ENCODE data around the gene ARL3. TPM values are rescaled to one million over a fixed set of nuclear protein-coding genes. Genes with fewer than 3 reads are reported as not detected.
A peak's percentile ranks its signal among the peaks of the same experiment; 100 is the strongest.
"Not testable (repeated sequence)": the region's sequence is repeated elsewhere in the genome, so short reads cannot be mapped to it uniquely, and the experiment has no call there.

Gene ARL3
- 17.9 TPM for polyA plus RNA-seq (2012; ENCODE audit: insufficient read depth, insufficient read length, low read depth)

- no peaks in the 10 kb centered on the region for H3K36me3 ChIP-seq
- TF ChIP-seq CTCF (IDR thresholded peaks at IDR 0.05; ENCODE audit: low read depth, low read length), result peak; percentile 44
- H3K4me1 ChIP-seq, result peaks cover 12% of the 10 kb centered on the region
- no peaks in the 10 kb centered on the region for H3K9me3 ChIP-seq
- H3K4me3 ChIP-seq (ENCODE audit: low read depth, low read length), result peak within 1 kb of the TSS; percentile 91
- no peaks in the 10 kb centered on the region for H3K27me3 ChIP-seq
- DNase-seq, result peak; percentile 98
Observed at GRCh38 chr10:102713814-102714620, at the start of gene ARL3. ARL3 (minus strand) TSS chr10:102714397; CDS start chr10:102714275, 122 bp downstream.

- TF ChIP-seq CTCF (IDR thresholded peaks at IDR 0.05; ENCODE audit: low read depth, low read length), result no peak
- Histone ChIP-seq H3K4me3 (ENCODE audit: low read depth, low read length) (no peak overlapping the region), H3K36me3 (no peaks in the 10 kb centered on the region), H3K9me3 (no peaks in the 10 kb centered on the region), H3K27me3 (no peaks in the 10 kb centered on the region), H3K4me1 (peaks cover 3% of the 10 kb centered on the region; the same call in 1 of the 2 replicates)
- no peak for DNase-seq
Observed at GRCh38 chr10:102763037-102763607, 48.9 kb upstream of the ARL3 start.

DNA sequence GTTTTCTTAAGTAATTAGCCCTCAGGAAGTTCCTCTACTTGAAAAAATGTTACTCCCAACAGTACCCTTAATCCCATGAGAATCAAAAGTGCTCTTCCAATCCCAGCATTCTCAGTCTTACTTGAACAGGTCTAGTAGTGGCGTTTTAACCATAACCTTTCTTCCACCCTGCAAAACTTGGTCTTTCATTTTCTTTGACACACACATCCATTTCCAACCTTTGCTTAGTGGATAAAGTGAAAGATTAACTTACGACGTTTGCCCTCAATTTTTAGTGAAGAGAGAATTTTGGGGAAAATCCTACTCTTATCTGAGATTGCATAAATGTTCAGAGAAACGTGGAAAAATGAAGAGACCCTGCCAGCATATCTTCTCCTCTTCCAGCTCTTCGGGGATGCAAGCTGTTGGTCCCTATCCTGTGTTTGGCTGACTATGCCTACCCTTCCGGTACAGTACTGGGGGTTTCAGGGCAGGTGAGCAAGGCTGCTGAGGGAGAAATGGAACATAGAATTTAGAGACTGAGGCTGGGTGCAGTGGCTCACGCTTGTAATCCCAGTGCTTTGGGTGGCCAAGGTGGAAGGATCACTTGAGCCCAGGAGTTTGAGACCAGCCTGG is 48.3 kb upstream of the ARL3 start:
- H3K36me3 ChIP-seq, result no peaks in the 10 kb centered on the region
- H3K4me3 ChIP-seq (ENCODE audit: low read depth, low read length), result no peak overlapping the region
- H3K9me3 ChIP-seq, result no peaks in the 10 kb centered on the region
- DNase-seq, result no peak
- H3K4me1 ChIP-seq, result peaks cover 3% of the 10 kb centered on the region; the same call in 1 of the 2 replicates
- H3K27me3 ChIP-seq, result no peaks in the 10 kb centered on the region
- no peak for TF ChIP-seq CTCF (IDR thresholded peaks at IDR 0.05; ENCODE audit: low read depth, low read length)

- Histone ChIP-seq H3K27me3 (no peaks in the 10 kb centered on the region), H3K4me1 (peaks cover 3% of the 10 kb centered on the region; the same call in 1 of the 2 replicates), H3K9me3 (no peaks in the 10 kb centered on the region), H3K36me3 (no peaks in the 10 kb centered on the region), H3K4me3 (ENCODE audit: low read depth, low read length) (no peak overlapping the region)
- no peak for DNase-seq
- no peak for TF ChIP-seq CTCF (IDR thresholded peaks at IDR 0.05; ENCODE audit: low read depth, low read length)
Observed at GRCh38 chr10:102761981-102762380, 47.8 kb upstream of the ARL3 start.

GRCh38 chr10:102759497-102760210 is 45.5 kb upstream of the ARL3 start:
- Histone ChIP-seq H3K36me3 (no peaks in the 10 kb centered on the region), H3K27me3 (no peaks in the 10 kb centered on the region), H3K9me3 (no peaks in the 10 kb centered on the region), H3K4me3 (ENCODE audit: low read depth, low read length) (no peak overlapping the region), H3K4me1 (peaks cover 3% of the 10 kb centered on the region; the same call in 1 of the 2 replicates)
- no peak for TF ChIP-seq CTCF (IDR thresholded peaks at IDR 0.05; ENCODE audit: low read depth, low read length)
- no peak for DNase-seq

DNA sequence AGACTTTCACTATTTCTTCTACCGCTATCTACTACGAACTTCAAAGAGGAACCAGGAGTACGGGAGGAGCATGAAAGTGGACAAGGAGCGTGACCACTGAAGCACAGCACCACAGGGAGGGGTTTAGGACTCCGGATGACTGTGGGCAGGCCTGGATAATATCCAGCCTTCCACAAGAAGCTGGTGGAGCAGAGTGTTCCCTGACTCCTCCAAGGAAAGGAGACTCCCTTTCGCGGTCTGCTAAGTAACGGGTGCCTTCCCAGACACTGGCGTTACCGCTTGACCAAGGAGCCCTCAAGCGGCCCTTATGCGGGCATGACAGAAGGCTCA is 44.7 kb upstream of the ARL3 start:
- H3K4me1 ChIP-seq, H3K27me3 ChIP-seq: not testable (repeated sequence)

More for the DNA sequence above, 44.7 kb upstream of the ARL3 start:
- not testable (repeated sequence) for H3K36me3 ChIP-seq; H3K4me3 ChIP-seq (ENCODE audit: low read depth, low read length); DNase-seq; H3K9me3 ChIP-seq

Measured in BE2C (cell line).